GM21528 (cell line): ENCODE data around the gene TRIM17.

Experiments
- ATAC-seq: cut with Tn5 transposase; IDR thresholded peaks from one replicate; pipeline ENCODE4 v1.9.1; 2021; ENCODE audit warnings: mild to moderate bottlenecking, moderate library complexity; ENCODE audit not compliant: unreplicated experiment, low FRiP score

Gene TRIM17

GRCh38 chr1:228420968-228421826 lies 4.5 kb upstream of the TRIM17 start:
- ATAC-seq, result no peak

GRCh38 chr1:228417483-228418203 lies 982 bp upstream of the TRIM17 start:
- ATAC-seq, result no peak

- no peak for ATAC-seq
These were observed 400 bp upstream of the TRIM17 start for GRCh38 chr1:228417061-228417460.

GRCh38 chr1:228415853-228416216 lies 826 bp downstream of the TRIM17 start:
- no peak for ATAC-seq

GRCh38 chr1:228415221-228415620 lies 1.4 kb downstream of the TRIM17 start:
- no peak for ATAC-seq

- no peak for ATAC-seq
These were observed 2.0 kb downstream of the TRIM17 start for GRCh38 chr1:228414511-228415211.

GRCh38 chr1:228413241-228414010 lies 3.2 kb downstream of the TRIM17 start:
- ATAC-seq, result no peak

GRCh38 chr1:228411548-228412430 lies 4.9 kb downstream of the TRIM17 start:
- ATAC-seq, result no peak

GRCh38 chr1:228411121-228411520 lies 5.5 kb downstream of the TRIM17 start:
- ATAC-seq, result no peak

- ATAC-seq, result no peak
These were observed 6.0 kb downstream of the TRIM17 start for GRCh38 chr1:228410671-228411070.

- no peak for ATAC-seq
These were observed 6.6 kb downstream of the TRIM17 start for GRCh38 chr1:228410015-228410414.

- no peak for ATAC-seq
These were observed 7.5 kb downstream of the TRIM17 start for GRCh38 chr1:228408869-228409805.

- ATAC-seq, result no peak
These were observed 8.4 kb downstream of the TRIM17 start for GRCh38 chr1:228408041-228408868.

GRCh38 chr1:228407106-228408040 lies 9.3 kb downstream of the TRIM17 start:
- no peak for ATAC-seq

- ATAC-seq, result peak; percentile 0
These were observed 10.8 kb downstream of the TRIM17 start for GRCh38 chr1:228405979-228406228.

GRCh38 chr1:228405200-228405978 lies 11.3 kb downstream of the TRIM17 start:
- no peak for ATAC-seq
